NCI-H748 (cell line): ENCODE results near the gene ELFN1.

Experiments used
- DNase-seq: peaks from one replicate; lab custom pipeline; 2025; ENCODE audit not compliant: unreplicated experiment; lab: John Stamatoyannopoulos, UW

The ELFN1 gene

DNA sequence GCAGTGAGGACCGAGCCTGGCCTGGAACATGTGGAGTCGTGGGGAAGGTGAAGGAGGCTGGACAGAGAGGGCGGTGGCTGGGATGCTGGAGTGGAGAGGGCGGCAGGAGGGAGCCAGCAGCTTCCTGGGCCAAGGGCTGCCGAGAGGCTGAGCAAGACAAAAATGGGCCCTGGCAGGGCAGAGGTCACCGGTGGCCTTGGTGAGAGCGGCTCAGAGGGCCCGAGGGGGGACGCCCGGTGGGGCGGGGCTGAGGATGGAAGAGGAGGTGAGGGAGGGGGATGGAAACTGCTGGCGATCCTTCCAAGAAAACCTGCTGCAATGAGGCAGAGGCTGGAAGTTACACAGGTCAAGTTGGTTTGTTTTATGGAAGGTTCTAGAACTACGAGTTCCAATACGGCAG lies 69.5 kb downstream of the ELFN1 start:
- no peak for DNase-seq

DNA sequence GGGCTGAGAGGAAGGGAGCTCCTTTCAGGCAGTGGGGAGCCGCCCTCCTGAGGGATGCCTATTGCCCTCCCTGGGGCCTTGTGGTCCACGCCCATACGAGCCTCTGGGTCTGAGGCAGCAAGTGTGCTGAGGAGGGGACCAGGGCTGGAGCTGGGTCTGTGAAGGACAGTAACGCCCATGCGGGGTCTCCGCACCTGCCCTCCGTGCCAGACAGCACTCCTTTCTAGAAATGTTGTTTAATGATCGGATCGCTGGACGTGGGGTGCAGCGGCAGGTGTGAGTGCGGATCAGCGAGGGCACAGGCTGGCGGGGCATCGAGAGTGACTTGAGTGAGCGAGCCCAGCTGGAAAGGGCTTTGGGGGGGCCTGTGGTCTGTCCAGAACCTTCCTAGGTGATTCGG lies 70.1 kb downstream of the ELFN1 start:
- no peak for DNase-seq

DNA sequence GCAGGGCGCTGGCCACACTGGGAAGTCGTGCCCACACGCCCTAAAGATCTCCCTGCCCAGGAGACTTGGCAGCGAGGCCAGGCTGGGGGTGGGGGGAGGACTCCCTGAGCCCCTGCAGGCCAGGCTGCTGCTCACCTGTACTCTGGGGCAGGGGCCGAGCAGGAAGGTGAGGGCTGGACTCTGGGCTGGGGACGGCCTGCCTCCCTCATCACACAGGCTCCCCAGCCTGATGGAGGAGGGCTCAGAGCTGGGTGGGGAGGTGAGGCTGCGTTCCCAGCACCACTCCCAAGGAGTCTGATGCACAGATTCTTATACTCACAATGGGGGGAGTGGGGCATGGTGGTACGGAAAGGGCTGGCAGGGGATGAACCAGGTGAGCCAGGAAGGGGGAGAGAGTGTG lies 71.2 kb downstream of the ELFN1 start:
- DNase-seq: no peak

DNA sequence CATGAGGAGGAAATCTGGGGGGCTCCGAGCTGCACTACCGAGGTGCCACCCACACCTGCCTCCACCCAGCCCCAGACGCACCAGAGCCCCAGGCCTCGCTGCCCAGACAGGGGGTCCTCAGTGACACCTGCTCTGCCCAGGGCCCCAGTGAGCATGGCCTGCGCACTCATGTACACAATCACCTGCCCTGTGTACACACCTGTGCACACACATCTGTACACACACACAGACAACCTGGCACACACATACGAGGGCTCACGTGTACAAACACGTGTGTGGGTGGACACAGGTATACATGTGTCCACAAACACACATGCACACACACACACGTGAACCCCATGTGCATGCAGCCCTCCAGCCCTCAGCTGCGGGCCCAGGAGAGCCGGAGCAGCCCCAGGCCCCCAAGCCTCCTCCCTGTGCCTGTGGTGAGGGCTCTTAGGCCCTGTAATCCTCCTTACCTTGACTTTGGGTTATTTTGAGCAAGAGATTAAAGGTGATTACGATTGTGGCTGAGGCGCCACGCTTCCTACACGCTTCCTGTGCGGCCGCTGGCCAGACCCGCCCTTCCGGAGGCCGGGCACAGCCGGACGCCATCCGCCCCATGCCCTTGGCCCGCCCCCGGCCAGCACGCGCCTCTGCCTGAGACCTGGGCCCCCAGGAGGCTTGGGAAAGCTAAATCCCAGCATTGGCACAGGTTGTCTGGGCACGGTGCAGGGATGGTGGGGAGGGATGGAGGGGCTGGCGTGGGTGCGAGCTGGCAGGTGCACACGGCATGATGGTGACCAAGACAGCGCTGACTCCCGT lies 71.9 kb downstream of the ELFN1 start:
- no peak for DNase-seq

DNA sequence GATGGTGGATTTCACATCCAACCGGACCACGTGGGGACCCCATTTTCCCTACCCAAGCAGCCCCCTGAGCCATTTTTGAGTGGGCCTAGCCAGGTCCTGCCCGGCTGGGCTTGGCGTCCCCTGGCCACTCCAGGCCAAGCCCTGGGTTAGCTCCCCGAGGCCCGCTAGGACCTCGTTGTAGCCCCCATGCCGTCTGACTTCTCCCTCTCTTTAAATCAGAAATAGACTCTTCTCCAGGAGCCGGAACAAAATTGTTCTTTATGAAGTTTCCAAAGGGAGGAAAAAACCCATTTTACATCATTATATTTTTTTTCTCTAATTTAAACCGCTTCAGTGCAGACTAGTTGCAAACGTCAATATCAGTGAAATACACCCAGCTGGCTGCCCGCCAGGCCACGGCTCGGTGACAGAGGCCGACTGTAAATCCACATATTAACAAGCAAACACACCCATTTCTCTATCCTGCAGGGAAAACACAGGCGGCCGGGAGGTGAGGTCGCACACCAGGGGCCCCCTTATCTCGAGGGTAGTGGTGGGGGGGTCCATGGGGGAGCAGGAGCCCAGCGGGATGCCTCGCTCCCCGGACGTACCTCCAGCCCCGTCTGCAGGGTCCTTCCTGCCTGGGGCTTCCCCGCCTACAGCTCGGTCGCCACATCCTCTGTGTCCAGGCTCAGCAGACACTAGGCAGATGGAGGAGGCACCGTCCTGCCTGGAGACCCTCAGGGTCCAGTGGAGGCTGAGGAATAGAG lies 72.7 kb downstream of the ELFN1 start:
- DNase-seq: peak; percentile 49

DNA sequence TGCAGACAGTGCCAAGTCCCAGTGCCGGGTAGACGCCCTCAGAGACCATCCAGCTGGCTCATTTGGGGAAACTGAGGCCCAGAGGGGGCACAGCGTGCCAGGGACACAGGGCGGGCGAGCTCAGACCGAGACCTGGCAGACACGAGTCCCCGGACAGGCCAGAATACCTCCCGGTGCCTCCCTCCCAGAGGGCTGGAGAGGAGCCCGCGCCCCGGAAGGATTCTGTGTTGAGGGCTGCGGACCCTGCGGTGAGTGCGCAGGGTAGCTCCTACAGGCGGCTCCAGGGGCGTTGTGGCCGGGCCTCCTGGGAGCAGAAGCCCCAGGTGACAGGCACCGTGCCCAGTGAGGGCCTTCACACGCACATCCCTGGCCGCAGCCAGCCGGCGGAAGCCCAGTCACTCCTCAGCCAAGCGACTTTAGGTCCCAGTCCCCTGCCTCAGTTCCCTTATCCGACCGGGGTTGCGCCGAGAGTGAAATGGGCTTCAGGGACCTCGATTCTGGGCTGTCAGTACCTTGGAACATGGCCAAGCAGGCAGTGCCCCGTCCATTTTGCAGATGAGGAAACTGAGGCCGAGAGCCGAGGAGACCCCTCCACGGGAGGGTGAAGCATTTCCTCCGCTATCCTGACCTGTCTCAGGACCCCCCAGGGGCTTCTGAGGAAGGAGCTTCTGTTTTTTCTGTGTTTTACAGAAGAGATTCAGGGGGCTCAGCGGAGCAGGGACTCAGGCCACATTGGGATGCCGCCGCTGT lies 73.6 kb downstream of the ELFN1 start:
- DNase-seq: no peak

DNA sequence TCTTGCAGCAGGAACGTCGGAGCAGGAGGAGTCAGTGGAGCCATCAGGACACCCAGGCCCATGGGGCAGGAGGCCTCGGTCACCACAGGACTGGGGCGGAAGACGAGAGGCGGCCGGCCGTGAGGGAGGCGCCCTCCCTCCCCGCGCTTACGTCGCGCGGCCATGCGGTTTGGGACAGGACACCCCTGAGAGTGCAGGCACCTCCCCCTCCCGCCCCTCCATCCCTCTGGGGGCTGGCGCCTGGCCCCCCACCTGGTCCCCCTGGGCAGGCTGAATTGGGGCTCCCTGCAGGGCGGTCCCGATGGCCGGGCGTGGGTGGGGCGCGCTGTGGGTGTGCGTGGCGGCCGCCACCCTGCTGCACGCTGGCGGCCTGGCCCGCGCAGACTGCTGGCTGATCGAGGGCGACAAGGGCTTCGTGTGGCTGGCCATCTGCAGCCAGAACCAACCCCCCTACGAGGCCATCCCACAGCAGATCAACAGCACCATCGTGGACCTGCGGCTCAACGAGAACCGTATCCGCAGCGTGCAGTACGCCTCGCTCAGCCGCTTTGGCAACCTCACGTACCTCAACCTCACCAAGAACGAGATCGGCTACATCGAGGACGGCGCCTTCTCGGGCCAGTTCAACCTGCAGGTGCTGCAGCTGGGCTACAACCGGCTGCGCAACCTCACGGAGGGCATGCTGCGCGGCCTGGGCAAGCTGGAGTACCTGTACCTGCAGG lies 74.4 kb downstream of the ELFN1 start:
- no peak for DNase-seq

DNA sequence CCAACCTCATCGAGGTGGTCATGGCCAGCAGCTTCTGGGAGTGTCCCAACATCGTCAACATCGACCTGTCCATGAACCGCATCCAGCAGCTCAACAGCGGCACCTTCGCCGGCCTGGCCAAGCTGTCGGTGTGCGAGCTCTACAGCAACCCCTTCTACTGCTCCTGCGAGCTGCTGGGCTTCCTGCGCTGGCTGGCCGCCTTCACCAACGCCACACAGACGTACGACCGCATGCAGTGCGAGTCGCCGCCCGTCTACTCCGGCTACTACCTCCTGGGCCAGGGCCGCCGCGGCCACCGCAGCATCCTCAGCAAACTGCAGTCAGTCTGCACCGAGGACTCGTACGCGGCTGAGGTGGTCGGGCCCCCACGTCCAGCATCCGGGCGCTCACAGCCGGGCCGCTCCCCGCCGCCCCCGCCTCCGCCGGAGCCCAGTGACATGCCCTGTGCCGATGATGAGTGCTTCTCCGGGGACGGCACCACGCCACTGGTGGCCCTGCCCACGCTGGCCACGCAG lies 75.0 kb downstream of the ELFN1 start:
- DNase-seq: no peak

DNA sequence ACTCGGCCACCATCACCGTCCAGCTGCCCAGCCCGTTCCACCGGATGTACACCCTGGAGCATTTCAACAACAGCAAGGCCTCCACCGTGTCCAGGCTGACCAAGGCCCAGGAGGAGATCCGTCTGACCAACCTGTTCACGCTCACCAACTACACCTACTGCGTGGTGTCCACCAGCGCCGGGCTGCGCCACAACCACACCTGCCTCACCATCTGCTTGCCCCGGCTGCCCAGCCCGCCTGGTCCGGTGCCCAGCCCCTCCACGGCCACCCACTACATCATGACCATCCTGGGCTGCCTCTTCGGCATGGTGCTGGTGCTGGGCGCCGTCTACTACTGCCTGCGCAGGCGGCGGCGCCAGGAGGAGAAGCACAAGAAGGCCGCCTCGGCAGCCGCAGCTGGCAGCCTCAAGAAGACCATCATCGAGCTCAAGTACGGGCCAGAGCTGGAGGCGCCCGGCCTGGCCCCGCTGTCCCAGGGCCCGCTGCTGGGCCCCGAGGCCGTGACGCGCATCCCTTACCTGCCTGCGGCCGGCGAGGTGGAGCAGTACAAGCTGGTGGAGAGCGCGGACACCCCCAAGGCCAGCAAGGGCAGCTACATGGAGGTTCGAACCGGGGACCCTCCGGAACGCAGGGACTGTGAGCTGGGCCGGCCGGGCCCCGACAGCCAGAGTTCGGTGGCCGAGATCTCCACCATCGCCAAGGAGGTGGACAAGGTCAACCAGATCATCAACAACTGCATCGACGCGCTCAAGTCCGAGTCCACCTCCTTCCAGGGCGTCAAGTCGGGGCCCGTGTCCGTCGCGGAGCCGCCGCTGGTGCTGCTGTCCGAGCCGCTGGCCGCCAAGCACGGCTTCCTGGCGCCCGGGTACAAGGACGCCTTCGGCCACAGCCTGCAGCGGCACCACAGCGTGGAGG lies 75.8 kb downstream of the ELFN1 start:
- DNase-seq: no peak

DNA sequence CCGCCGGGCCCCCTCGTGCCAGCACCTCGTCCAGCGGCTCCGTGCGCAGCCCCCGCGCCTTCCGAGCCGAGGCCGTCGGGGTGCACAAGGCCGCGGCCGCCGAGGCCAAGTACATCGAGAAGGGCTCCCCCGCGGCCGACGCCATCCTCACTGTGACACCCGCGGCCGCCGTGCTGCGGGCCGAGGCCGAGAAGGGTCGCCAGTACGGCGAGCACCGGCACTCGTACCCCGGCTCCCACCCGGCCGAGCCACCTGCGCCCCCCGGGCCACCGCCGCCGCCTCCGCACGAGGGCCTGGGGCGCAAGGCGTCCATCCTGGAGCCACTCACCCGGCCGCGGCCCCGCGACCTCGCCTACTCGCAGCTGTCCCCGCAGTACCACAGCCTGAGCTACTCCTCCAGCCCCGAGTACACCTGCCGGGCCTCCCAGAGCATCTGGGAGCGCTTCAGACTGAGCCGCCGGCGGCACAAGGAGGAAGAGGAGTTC lies 76.5 kb downstream of the ELFN1 start:
- no peak for DNase-seq

DNA sequence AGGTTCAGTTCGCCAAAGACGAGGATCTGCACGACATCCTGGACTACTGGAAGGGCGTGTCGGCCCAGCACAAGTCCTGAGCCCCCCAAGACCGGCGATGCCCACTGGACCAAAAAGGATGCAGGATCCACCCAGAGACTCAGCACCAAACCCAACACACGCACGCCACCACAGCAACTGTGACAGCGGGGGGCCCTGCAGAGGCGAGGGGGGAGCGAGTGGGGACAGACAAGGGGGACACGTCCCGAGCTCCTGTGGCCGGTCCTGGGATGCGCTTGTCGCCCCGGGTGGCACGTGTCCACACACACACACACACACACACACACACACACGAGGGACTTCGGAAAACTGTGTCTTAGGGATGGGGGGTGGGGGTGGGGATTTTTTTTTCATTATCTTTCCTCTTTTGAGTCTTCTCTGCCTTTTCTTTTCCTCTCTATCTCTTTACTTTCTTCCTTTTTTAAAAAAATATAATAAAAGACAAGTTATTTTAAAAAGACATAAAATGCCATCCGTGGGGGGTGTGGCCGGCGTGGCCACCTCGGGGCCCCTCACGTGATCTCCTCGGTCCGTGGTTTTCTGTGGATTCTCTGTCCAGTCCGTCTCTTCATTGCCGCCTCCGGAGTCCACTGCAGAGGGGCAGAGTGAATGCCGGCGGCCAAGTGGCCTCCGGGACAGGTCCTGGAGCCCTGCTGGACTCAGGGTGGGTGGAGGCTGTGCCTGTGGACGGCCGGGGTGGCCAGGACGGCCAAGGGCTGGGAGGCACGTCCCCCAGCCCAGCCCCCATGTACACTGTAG lies 77.1 kb downstream of the ELFN1 start:
- no peak for DNase-seq

DNA sequence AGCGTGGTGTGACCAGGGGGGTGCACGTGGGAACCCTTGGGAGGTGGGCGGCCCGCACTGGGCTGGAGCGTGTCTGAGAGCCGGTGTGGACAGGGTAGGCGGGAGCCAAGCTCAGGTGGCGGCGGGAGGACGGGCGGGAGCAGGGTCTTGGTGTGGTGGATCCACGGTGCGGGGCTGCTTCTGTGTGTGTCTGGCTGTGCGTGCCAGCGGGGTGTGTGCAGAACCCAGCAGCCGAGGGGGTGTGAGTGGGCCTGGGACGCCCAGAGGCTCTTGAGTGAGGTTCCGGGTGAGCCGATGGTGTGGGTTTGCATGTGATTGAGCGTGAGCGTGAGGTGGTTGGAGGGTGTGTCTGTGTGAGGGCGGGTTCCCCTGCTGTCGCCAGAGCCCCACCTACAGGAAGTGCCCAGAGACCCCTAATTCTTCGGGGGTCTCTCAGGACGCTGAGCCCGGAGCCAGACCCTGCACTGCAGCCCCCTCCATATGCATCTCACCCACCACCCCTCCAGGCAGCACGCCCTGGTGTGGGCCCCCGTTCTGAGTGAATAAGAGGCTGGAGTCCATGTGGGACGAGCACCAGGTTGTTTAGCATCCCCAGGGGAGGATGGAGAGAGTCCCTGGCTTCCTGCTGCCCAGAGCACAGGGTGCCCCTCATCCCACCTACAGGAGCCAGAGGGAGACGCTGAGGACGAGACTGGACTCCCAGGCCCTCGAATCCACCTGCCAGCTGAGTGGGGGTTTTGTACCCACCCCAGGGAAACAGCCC lies 78.2 kb downstream of the ELFN1 start:
- no peak for DNase-seq

DNA sequence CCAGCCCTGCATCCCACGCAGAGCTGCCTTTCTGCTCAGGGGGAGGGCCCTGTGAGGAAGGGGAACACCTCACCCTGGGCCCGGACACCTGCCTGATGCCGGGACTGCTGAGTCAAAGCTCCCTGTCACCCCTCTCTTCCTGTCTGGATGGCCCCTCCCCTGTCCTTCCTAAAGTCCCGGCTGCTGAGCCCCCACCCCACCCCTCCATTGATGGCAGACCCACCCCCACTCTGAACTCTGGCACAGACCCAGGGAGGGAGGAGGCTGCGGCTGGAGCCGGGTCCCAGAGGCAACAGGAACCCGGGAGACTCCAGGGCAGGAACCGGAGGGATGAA lies 78.7 kb downstream of the ELFN1 start:
- DNase-seq: no peak

DNA sequence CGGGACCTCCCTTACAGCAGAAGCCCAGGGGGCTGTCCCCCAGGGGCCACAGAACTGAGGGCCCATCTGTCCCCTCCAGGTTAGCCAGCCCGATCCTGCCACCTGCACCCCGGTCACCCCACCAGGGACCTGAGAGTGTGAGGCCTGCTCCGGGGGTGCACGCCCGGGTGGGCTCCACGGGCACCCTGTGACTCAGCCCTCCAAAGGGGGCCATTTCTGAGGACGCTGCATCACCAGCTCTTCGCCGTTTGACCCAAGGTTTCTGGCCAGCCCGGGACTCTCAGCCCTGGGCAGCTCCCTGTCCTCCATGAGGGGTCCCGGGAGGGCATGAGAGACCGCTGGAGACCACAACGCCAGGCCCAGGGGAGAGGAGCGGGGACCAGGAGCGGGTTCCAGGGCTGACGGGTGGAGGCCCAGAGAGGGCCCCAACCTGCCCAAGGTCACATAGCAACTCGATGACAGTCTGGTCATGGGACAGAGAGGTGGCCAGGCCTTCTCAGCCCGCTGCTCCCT lies 79.3 kb downstream of the ELFN1 start:
- no peak for DNase-seq

DNA sequence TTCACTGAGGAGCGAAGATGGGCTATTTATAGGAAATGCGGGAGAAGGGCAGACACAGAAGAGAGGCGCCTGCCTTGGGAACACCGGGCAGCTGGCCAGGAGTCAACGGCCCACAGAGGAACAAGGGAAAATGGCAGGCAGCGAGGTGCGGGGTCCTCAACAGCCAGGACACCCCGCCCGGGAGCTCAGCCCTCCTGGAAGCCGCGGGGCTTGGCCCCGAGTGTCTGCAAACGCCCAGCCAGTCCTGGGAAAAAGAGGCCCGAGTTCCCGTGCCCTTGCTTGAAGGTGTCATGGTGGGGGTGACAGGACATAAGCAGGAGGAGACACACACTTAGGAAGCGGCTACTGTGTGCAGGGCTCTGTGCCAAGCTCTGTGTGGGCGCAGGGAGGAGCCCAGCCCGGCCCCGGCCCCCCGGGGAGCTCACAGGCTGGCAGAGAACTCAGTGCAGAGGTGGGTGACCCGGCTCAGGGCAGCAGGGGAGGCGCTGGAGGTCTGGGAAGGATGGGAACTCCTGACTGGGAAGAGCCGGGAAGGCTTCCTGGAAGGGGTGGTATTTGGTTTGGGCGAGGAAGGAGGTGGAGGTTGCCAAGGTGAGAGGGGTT lies 79.9 kb downstream of the ELFN1 start:
- no peak for DNase-seq

DNA sequence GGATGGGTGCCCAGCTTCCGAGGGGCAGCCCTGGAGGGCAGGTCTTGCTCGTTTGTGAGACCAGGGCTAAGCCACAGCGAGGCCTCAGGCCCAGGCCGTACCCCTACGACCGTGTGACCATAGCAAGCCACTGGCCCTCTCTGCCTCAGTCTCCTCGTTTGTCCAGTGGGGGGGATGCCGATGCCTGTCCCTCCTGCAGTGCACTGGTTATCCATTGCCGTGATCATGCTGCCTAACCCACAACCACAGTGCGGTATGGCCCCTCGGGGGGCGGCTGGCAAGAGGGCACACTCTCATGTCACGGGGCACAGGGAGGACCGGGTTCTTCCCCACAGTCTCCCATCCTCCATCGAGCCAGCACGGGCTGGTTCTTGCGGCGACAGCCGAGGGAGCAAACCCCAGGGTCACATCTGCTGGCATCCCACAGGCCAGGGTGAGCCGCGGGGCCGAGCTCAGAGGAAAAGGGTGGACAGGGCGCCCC lies 80.5 kb downstream of the ELFN1 start:
- no peak for DNase-seq

DNA sequence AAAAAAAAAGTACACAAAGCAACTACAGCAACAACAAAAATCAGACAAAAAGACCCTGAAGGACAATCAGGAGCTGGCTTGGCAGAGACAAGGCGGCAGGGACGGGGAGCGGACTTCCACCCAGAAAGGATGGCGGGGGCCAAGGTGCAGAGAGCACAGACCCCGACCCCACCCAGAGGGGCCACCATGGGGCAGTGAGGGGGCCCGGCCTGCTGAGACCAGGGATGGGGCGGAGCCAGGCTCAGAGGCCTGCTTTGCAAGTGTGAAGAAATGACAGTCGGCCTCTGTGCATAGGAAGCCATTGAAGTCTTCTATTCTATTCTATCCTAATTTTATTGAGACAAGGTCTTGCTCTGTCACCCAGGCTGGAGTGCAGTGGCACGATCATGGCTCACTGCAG lies 82.0 kb downstream of the ELFN1 start:
- no peak for DNase-seq
